Measurements from ENCODE around the gene CRYL1. TPM values are rescaled to one million over a fixed set of nuclear protein-coding genes. Genes with fewer than 3 reads are reported as not detected.
A peak's percentile ranks its signal among the peaks of the same experiment; 100 is the strongest.

Gene CRYL1
- total and polyA plus RNA-seq, 2 of the 13 experiments (the other 11 are each of a cell fraction or from before 2014, with no cell fraction given) = 57.2 to 115 TPM

DNA sequence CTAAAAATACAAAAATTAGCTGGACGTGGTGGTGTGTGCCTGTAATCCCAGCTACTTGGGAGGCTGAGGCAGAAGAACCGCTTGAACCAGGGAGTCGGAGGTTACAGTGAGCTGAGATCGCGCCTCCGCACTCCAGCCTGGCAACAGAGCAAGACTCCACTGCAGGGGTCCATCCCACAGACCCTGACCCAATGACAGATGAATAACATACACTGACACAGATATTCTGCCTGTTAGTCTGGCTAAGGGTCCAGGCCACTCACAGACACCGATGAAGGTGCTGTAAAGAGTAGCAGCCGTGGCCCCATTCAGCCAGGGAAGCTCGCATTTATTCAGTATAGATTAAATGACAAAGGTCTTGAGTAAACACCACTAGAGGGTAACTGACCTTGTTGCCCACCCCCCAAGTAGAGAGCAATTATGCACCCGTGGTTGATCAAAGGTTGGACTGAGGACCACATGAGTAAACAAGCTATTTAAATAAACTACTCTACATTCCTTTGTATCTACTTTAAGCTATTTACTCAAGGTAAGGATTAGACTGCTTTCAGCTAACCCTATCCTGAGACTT, 8.5 kb upstream of the CRYL1 start:
- H3K9ac ChIP-seq (ENCODE audit: insufficient read depth, low read depth, low read length) = no peak overlapping the region
- ChIA-PET POLR2A (interaction anchor here (1.0 to 1.5 kb wide), 2 partner anchors 13 to 34 kb away, joined by 3 read pairs; no protein-coding TSS in a partner anchor), CTCF (ENCODE audit: low intra/inter-chr PET ratio, low total read pairs) (no interaction called here)
- in situ Hi-C loops (cut with HindIII; ENCODE audit: extremely low pct_ligation_motif_present, low pct_unique_long_range_greater_than_20kb) (no loop called here), intact Hi-C loops (cut with micrococcal nuclease; ENCODE audit: unreplicated experiment) (no loop called here)
- H4K20me1 ChIP-seq (ENCODE audit: insufficient read depth, low read length) = no peaks in the 10 kb centered on the region
- no peak overlapping the region for H3K27ac ChIP-seq (ENCODE audit: extremely low read length, insufficient read depth, low read length)
- peak; percentile 73 for DNase-seq (ENCODE audit: low spot score)
- H3K4me1 ChIP-seq (ENCODE audit: insufficient read depth, low read length) = peaks cover 11% of the 10 kb centered on the region
- H2AFZ ChIP-seq (ENCODE audit: low read length) = no peak overlapping the region
- BruUV-seq (replicated peaks) = no TSS peak
- no peak overlapping the region for H3K4me3 ChIP-seq (replicated peaks in 1 of 3; ENCODE audit: insufficient read depth in 1 of 3, low read depth in 2 of 3, low read length in 3 of 3)
- no peaks in the 10 kb centered on the region for H3K36me3 ChIP-seq (replicated peaks in 1 of 2; ENCODE audit: control insufficient read depth in 1 of 2, insufficient read depth in 2 of 2, low read length in 2 of 2)
- H3K4me2 ChIP-seq (ENCODE audit: low read depth, low read length) = no peak overlapping the region
- no peaks in the 10 kb centered on the region for H3K79me2 ChIP-seq (ENCODE audit: insufficient read depth, low read length)
- H3K27me3 ChIP-seq (ENCODE audit: control insufficient read depth in 1 of 2, insufficient read depth in 2 of 2, low read length in 2 of 2) = no peaks in the 10 kb centered on the region; a peak in 1 of 5 replicates
- ATAC-seq = peak; percentile 65; the same call in 2 of the 3 replicates
- FAIRE-seq = no peak
- 60% methylated on average over 8 of the region's 10 CpGs for WGBS (ENCODE audit: low lambda C conversion rate)
- peaks cover 30% of the 10 kb centered on the region for H3K9me3 ChIP-seq (ENCODE audit: low read length)
- TF ChIP-seq, protein P1, sequence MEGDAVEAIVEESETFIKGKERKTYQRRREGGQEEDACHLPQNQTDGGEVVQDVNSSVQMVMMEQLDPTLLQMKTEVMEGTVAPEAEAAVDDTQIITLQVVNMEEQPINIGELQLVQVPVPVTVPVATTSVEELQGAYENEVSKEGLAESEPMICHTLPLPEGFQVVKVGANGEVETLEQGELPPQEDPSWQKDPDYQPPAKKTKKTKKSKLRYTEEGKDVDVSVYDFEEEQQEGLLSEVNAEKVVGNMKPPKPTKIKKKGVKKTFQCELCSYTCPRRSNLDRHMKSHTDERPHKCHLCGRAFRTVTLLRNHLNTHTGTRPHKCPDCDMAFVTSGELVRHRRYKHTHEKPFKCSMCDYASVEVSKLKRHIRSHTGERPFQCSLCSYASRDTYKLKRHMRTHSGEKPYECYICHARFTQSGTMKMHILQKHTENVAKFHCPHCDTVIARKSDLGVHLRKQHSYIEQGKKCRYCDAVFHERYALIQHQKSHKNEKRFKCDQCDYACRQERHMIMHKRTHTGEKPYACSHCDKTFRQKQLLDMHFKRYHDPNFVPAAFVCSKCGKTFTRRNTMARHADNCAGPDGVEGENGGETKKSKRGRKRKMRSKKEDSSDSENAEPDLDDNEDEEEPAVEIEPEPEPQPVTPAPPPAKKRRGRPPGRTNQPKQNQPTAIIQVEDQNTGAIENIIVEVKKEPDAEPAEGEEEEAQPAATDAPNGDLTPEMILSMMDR (CRISPR knock-in tag; IDR thresholded peaks at IDR 0.05) = no peak
- TF ChIP-seq FOXK2 (IDR thresholded peaks at IDR 0.05) (no peak), ZFP90 (CRISPR knock-in tag; IDR thresholded peaks at IDR 0.05; ENCODE audit: borderline replicate concordance) (no peak), MIXL1 (CRISPR knock-in tag; IDR thresholded peaks at IDR 0.05) (no peak), ELF3 (CRISPR knock-in tag; IDR thresholded peaks at IDR 0.05) (no peak), MED8 (CRISPR knock-in tag; IDR thresholded peaks at IDR 0.05; ENCODE audit: insufficient replicate concordance) (no peak), TAF15 (IDR thresholded peaks at IDR 0.05; ENCODE audit: low read depth, low read length, poor library complexity, severe bottlenecking) (no peak), MYC (CRISPR knock-in tag; IDR thresholded peaks at IDR 0.05; ENCODE audit: borderline replicate concordance) (no peak), FOSL2 (CRISPR knock-in tag; IDR thresholded peaks at IDR 0.05) (no peak), IKZF4 (CRISPR knock-in tag; IDR thresholded peaks at IDR 0.05; ENCODE audit: borderline replicate concordance, low read depth, not compliant biosample characterization) (no peak), KDM3A (CRISPR knock-in tag; IDR thresholded peaks at IDR 0.05; ENCODE audit: low read depth) (no peak), ZNF260 (CRISPR knock-in tag; IDR thresholded peaks at IDR 0.05; ENCODE audit: borderline replicate concordance, low read depth) (no peak), HNF4G (IDR thresholded peaks at IDR 0.05; ENCODE audit: borderline replicate concordance, low read depth, low read length) (peak; percentile 75; the same call in 1 of the 2 replicates), HNF4G (CRISPR knock-in tag; IDR thresholded peaks at IDR 0.05; ENCODE audit: borderline replicate concordance, low read depth) (no peak), ELF4 (CRISPR knock-in tag; IDR thresholded peaks at IDR 0.05; ENCODE audit: borderline replicate concordance) (no peak), PAF1 (CRISPR knock-in tag; IDR thresholded peaks at IDR 0.05) (no peak), TBX3 (IDR thresholded peaks at IDR 0.05; ENCODE audit: borderline replicate concordance) (peak; percentile 14; the same call in 1 of the 2 replicates)
- TF ChIP-seq, protein P2, sequence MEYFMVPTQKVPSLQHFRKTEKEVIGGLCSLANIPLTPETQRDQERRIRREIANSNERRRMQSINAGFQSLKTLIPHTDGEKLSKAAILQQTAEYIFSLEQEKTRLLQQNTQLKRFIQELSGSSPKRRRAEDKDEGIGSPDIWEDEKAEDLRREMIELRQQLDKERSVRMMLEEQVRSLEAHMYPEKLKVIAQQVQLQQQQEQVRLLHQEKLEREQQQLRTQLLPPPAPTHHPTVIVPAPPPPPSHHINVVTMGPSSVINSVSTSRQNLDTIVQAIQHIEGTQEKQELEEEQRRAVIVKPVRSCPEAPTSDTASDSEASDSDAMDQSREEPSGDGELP (IDR thresholded peaks at IDR 0.05; ENCODE audit: borderline replicate concordance, low read depth) = no peak
- TF ChIP-seq, protein P3, sequence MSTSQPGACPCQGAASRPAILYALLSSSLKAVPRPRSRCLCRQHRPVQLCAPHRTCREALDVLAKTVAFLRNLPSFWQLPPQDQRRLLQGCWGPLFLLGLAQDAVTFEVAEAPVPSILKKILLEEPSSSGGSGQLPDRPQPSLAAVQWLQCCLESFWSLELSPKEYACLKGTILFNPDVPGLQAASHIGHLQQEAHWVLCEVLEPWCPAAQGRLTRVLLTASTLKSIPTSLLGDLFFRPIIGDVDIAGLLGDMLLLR (CRISPR knock-in tag; IDR thresholded peaks at IDR 0.05) = no peak
- TF ChIP-seq, protein P4, sequence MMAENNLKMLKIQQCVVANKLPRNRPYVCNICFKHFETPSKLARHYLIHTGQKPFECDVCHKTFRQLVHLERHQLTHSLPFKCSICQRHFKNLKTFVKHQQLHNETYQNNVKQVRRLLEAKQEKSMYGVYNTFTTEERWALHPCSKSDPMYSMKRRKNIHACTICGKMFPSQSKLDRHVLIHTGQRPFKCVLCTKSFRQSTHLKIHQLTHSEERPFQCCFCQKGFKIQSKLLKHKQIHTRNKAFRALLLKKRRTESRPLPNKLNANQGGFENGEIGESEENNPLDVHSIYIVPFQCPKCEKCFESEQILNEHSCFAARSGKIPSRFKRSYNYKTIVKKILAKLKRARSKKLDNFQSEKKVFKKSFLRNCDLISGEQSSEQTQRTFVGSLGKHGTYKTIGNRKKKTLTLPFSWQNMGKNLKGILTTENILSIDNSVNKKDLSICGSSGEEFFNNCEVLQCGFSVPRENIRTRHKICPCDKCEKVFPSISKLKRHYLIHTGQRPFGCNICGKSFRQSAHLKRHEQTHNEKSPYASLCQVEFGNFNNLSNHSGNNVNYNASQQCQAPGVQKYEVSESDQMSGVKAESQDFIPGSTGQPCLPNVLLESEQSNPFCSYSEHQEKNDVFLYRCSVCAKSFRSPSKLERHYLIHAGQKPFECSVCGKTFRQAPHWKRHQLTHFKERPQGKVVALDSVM (CRISPR knock-in tag; IDR thresholded peaks at IDR 0.05) = no peak

Measured in HepG2 (cell line).